ENCODE measurements around the gene ARL16.
A peak's percentile ranks its signal among the peaks of the same experiment; 100 is the strongest.

The ARL16 gene

GRCh38 chr17:81656835-81657234, 26.8 kb downstream of the ARL16 start:
- Histone ChIP-seq H3K4me3 (ENCODE audit: low read depth, low read length) (no peak overlapping the region), H3K36me3 (replicated peaks) (no peaks in the 10 kb centered on the region), H3K27me3 (replicated peaks) (no peaks in the 10 kb centered on the region), H3K27ac (no peak overlapping the region)
- TF ChIP-seq, protein P1, sequence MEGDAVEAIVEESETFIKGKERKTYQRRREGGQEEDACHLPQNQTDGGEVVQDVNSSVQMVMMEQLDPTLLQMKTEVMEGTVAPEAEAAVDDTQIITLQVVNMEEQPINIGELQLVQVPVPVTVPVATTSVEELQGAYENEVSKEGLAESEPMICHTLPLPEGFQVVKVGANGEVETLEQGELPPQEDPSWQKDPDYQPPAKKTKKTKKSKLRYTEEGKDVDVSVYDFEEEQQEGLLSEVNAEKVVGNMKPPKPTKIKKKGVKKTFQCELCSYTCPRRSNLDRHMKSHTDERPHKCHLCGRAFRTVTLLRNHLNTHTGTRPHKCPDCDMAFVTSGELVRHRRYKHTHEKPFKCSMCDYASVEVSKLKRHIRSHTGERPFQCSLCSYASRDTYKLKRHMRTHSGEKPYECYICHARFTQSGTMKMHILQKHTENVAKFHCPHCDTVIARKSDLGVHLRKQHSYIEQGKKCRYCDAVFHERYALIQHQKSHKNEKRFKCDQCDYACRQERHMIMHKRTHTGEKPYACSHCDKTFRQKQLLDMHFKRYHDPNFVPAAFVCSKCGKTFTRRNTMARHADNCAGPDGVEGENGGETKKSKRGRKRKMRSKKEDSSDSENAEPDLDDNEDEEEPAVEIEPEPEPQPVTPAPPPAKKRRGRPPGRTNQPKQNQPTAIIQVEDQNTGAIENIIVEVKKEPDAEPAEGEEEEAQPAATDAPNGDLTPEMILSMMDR (IDR thresholded peaks at IDR 0.05; ENCODE audit: low read depth, low read length, missing control alignments) = no peak
- in situ Hi-C loops (cut with HindIII; ENCODE audit: low pct_ligation_motif_present, low sequenced_read_pairs) = no loop called here
- DNase-seq = no peak

DNA sequence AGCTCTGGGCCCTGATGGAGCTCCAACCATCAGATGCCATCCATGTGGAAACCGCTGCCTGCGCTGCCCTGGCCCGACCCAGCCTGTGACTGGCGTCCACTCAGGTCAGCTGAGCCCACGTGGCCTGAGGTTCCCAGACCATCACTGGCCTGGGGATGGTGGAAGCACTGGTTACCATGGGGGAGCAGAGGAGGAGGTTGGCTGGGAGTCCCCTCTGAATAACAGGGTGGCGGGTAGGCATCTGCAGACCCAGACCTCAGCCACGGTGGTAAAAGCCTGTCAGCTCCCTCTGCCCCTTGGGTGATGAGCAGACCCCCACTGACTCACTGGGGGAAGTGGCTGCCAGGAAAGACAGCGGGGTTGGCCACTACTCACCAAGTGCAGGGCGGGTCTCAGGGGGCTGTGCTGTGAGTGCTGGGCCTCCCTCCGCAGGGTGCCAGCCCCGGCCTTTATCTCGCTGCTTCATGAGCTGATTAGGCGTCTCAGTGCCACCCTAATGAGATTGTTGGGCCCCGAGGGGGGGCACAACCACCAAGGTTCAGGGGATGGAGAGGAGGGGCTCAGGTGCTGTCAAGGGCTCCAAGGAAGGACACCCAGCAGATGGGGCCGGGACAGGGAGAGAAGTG, 27.4 kb downstream of the ARL16 start, which contains the start of gene PDE6G:
PDE6G (minus strand) TSS at position 425 of the 626 bp plus-strand sequence. CDS start 3,237 bp downstream, outside the sequence.
- DNase-seq = no peak
- in situ Hi-C loops (cut with HindIII; ENCODE audit: low pct_ligation_motif_present, low sequenced_read_pairs) = no loop called here
- Histone ChIP-seq H3K4me3 (ENCODE audit: low read depth, low read length) (no peak within 1 kb of the TSS), H3K36me3 (replicated peaks) (no peaks in the 10 kb centered on the region), H3K27me3 (replicated peaks) (no peaks in the 10 kb centered on the region), H3K27ac (no peak within 1 kb of the TSS)
- TF ChIP-seq, protein P1 (IDR thresholded peaks at IDR 0.05; ENCODE audit: low read depth, low read length, missing control alignments) = no peak

DNA sequence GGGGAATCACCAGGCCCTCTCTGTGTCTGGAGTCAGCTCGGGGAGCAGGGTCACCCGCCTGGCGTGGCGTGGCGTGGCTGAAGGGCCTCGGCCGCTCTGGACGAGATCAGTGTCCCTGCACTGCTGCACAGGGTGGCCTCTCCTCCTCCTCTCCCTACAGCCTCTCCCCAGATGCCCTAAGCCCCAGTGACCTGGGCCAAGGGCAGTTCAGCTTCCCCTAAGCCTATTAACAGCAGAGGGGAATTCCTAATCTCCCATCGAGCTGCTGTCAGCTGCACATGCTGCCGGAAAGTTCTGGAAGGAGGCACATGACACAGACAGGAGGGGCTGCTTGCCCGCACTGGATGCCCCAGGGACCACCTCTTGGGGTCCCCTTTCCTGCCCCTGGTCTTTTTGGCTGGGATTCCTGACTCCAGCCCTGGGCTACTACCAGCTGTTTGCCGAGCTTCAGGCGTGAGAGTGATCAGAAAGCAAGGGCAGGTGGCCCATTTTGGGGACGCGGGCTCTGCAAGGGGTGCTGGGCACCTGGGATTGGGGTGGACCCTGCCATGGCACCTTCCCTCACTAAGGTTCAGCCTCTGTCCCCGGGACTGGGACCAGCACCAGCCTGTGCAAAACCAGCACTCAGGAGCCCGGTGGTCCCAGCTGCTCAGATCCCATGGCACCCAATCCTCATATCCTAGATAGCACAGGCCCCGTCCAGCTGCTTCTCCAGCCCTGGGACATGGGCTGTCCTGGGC, 28.0 kb downstream of the ARL16 start:
- no peaks in the 10 kb centered on the region for H3K36me3 ChIP-seq (replicated peaks)
- DNase-seq = no peak

GRCh38 chr17:81652906-81653771, 30.5 kb downstream of the ARL16 start:
- Histone ChIP-seq H3K27me3 (replicated peaks) (peaks cover 8% of the 10 kb centered on the region), H3K36me3 (replicated peaks) (no peaks in the 10 kb centered on the region), H3K27ac (no peak overlapping the region), H3K4me3 (ENCODE audit: low read depth, low read length) (no peak overlapping the region)
- in situ Hi-C loops (cut with HindIII; ENCODE audit: low pct_ligation_motif_present, low sequenced_read_pairs) = no loop called here
- TF ChIP-seq, protein P1 (IDR thresholded peaks at IDR 0.05; ENCODE audit: low read depth, low read length, missing control alignments) = no peak
- no peak for DNase-seq

More for the DNA sequence above, 28.0 kb downstream of the ARL16 start:
- Histone ChIP-seq H3K27ac (no peak overlapping the region), H3K27me3 (replicated peaks) (no peaks in the 10 kb centered on the region), H3K4me3 (ENCODE audit: low read depth, low read length) (no peak overlapping the region)
- TF ChIP-seq, protein P1 (IDR thresholded peaks at IDR 0.05; ENCODE audit: low read depth, low read length, missing control alignments) = no peak
- in situ Hi-C loops (cut with HindIII; ENCODE audit: low pct_ligation_motif_present, low sequenced_read_pairs) = no loop called here

DNA sequence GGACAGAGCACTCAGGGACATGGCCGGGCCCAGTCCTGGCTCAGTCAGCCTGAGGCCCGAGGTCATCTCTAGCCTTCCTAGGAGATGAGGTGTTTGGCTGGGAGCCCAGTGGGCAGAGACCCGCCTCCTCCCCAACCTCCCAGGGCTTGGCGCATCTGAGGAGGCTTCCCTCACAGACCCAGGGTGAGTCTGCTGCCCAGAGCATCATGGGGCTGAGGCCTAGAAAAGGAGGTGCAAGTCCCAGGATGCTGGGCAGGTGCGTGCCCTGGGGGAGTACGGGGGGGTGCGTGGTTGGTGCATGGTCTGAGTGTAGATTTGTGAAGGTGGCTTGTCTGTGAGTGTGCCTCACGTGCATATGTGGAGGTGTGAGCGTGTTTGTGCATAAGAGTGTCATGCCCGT, 31.9 kb downstream of the ARL16 start:
- Histone ChIP-seq H3K4me3 (ENCODE audit: low read depth, low read length) (no peak overlapping the region), H3K36me3 (replicated peaks) (no peaks in the 10 kb centered on the region), H3K27me3 (replicated peaks) (peaks cover 20% of the 10 kb centered on the region), H3K27ac (no peak overlapping the region)
- in situ Hi-C loops (cut with HindIII; ENCODE audit: low pct_ligation_motif_present, low sequenced_read_pairs) = no loop called here
- TF ChIP-seq, protein P1 (IDR thresholded peaks at IDR 0.05; ENCODE audit: low read depth, low read length, missing control alignments) = no peak
- DNase-seq = peak; percentile 89

Data from brain microvascular endothelial cell (primary cell).